GM23338 (cell line): Measurements from ENCODE around the gene FHAD1.

Experiments
- CTCF ChIP-seq, 2 experiments: fragments of 200-600 bp in 1 of 2; sonication (generic) in 1 of 2; conservative IDR thresholded peaks; 2 replicates each; pipeline versions ENCODE4 v1.5.1 to v1.6.1; 2016 to 2017; ENCODE audit warnings: antibody characterized with exemption in 2 of 2, low read depth in 2 of 2, mild to moderate bottlenecking in 2 of 2, moderate library complexity in 1 of 2
- ETS1 ChIP-seq: IDR thresholded peaks from 2 replicates; pipeline ENCODE4 v1.6.1; 2016; ENCODE audit warnings: antibody characterized with exemption
- EZH2 ChIP-seq: fragments of 200-600 bp; sonication (generic); IDR thresholded peaks from one replicate; pipeline ENCODE4 v1.8.0; 2017; ENCODE audit warnings: antibody characterized with exemption, mild to moderate bottlenecking, low read depth; ENCODE audit not compliant: unreplicated experiment
- EZH2phosphoT487 ChIP-seq: fragments of 200-600 bp; sonication (generic); IDR thresholded peaks from one replicate; pipeline ENCODE4 v1.8.1; 2018; ENCODE audit warnings: antibody characterized with exemption; ENCODE audit not compliant: unreplicated experiment
- JUNB ChIP-seq: IDR thresholded peaks from one replicate; pipeline ENCODE4 v1.6.1; 2016; ENCODE audit warnings: antibody characterized with exemption; ENCODE audit not compliant: unreplicated experiment
- POLR2AphosphoS5 ChIP-seq: IDR thresholded peaks from 2 replicates; pipeline ENCODE4 v1.6.1; 2016; ENCODE audit warnings: antibody characterized with exemption, low read depth
- REST ChIP-seq: IDR thresholded peaks from one replicate; pipeline ENCODE4 v1.6.1; 2018; ENCODE audit warnings: antibody characterized with exemption; ENCODE audit not compliant: unreplicated experiment
- STAT1 ChIP-seq: IDR thresholded peaks from one replicate; pipeline ENCODE4 v1.6.1; 2016; ENCODE audit warnings: antibody characterized with exemption; ENCODE audit not compliant: unreplicated experiment

- TF ChIP-seq CTCF (conservative IDR thresholded peaks at IDR 0.05; ENCODE audit: low read depth in 2 of 2), result no peak
- no peak for TF ChIP-seq POLR2AphosphoS5
- no peak for TF ChIP-seq JUNB
- TF ChIP-seq STAT1, result no peak
- TF ChIP-seq REST, result no peak
- TF ChIP-seq EZH2, result no peak
- no peak for TF ChIP-seq EZH2phosphoT487
- no peak for TF ChIP-seq ETS1
Observed at GRCh38 chr1:15311880-15312279, 64.9 kb downstream of the FHAD1 start.
